HEK293 (cell line): Measurements from ENCODE around the gene NEGR1.

Source experiments
- CTCF ChIA-PET: fragments of 350-600 bp; formaldehyde crosslinking; extraction: SDS; loops from one replicate; lab custom pipeline; 2021; ENCODE audit warnings: antibody characterized with exemption; lab: Yijun Ruan, JAX
- POLR2A ChIA-PET: fragments of 300-600 bp; formaldehyde crosslinking; extraction: SDS; loops from one replicate; lab custom pipeline; 2020; ENCODE audit warnings: antibody characterized with exemption, inconsistent platforms; lab: Yijun Ruan, JAX
- H3K27ac ChIP-seq: fragments of 200-500 bp; sonication (Bioruptor generic); 2 replicates; pipeline ENCODE4 v1.5.1; 2014; ENCODE audit warnings: low read depth, low read length, control low read depth, inconsistent platforms; ENCODE audit errors: extremely low read depth
- H3K36me3 ChIP-seq, 2 experiments: fragments of 200-500 bp in 1 of 2; sonication (Bioruptor generic) in 1 of 2; 1 replicate in 1 of 2; 2 replicates in 1 of 2; pipeline ENCODE4 v1.5.1; 2014 to 2017; ENCODE audit warnings: inconsistent platforms in 2 of 2, low read length in 2 of 2; ENCODE audit not compliant: control insufficient read depth in 2 of 2, insufficient read depth in 1 of 2
- H3K4me1 ChIP-seq: fragments of 200-500 bp; sonication (Bioruptor generic); 2 replicates; pipeline ENCODE4 v1.5.1; 2014; ENCODE audit warnings: mild to moderate bottlenecking, low read length, inconsistent platforms; ENCODE audit not compliant: control insufficient read depth, insufficient read depth
- H3K4me3 ChIP-seq: 2 replicates; pipeline ENCODE4 v1.5.1; 2011; ENCODE audit warnings: low read depth, mild to moderate bottlenecking, control low read depth, low read length, moderate library complexity
- H3K9me3 ChIP-seq: fragments of 200-500 bp; sonication (Bioruptor generic); 2 replicates; pipeline ENCODE4 v1.5.1; 2014; ENCODE audit warnings: low read depth, low read length, inconsistent platforms; ENCODE audit not compliant: control insufficient read depth, insufficient read depth
- OSR2 ChIP-seq: fragments of 450-650 bp; formaldehyde crosslinking; IDR thresholded peaks from 2 replicates; pipeline ENCODE4 v1.5.1; 2016; ENCODE audit warnings: missing biosample characterization, missing genetic modification characterization
- SCRT2 ChIP-seq: fragments of 450-650 bp; formaldehyde crosslinking; IDR thresholded peaks from 2 replicates; pipeline ENCODE4 v1.5.1; 2016; ENCODE audit warnings: missing biosample characterization, missing genetic modification characterization
- ZBTB11 ChIP-seq: fragments of 450-650 bp; formaldehyde crosslinking; conservative IDR thresholded peaks from 2 replicates; pipeline ENCODE4 v1.5.1; 2016; ENCODE audit warnings: low read depth, missing biosample characterization, missing genetic modification characterization
- ZNF132 ChIP-seq: fragments of 450-650 bp; formaldehyde crosslinking; IDR thresholded peaks from 2 replicates; pipeline ENCODE4 v1.5.1; 2017; ENCODE audit warnings: missing biosample characterization, missing genetic modification characterization, borderline replicate concordance
- ZNF221 ChIP-seq: fragments of 450-650 bp; formaldehyde crosslinking; IDR thresholded peaks from 2 replicates; pipeline ENCODE4 v1.5.1; 2017; ENCODE audit warnings: missing biosample characterization, missing genetic modification characterization, borderline replicate concordance
- ZNF521 ChIP-seq: fragments of 450-650 bp; formaldehyde crosslinking; IDR thresholded peaks from 2 replicates; pipeline ENCODE4 v1.5.1; 2017; ENCODE audit warnings: missing biosample characterization, mild to moderate bottlenecking, missing genetic modification characterization
- ZNF654 ChIP-seq: fragments of 450-650 bp; formaldehyde crosslinking; IDR thresholded peaks from 2 replicates; pipeline ENCODE4 v1.5.1; 2016; ENCODE audit warnings: low read depth, missing biosample characterization, missing genetic modification characterization
- ZNF670 ChIP-seq: fragments of 450-650 bp; formaldehyde crosslinking; IDR thresholded peaks from 2 replicates; pipeline ENCODE4 v1.5.1; 2016; ENCODE audit warnings: missing biosample characterization, missing genetic modification characterization, low read depth
- ZNF677 ChIP-seq: fragments of 450-650 bp; IDR thresholded peaks from 2 replicates; pipeline ENCODE4 v1.5.0; 2018; ENCODE audit warnings: missing biosample characterization, mild to moderate bottlenecking, missing genetic modification characterization, moderate library complexity
- ZSCAN18 ChIP-seq: fragments of 450-650 bp; formaldehyde crosslinking; IDR thresholded peaks from 2 replicates; pipeline ENCODE4 v1.5.1; 2016; ENCODE audit warnings: missing biosample characterization, missing genetic modification characterization

NEGR1 gene

DNA sequence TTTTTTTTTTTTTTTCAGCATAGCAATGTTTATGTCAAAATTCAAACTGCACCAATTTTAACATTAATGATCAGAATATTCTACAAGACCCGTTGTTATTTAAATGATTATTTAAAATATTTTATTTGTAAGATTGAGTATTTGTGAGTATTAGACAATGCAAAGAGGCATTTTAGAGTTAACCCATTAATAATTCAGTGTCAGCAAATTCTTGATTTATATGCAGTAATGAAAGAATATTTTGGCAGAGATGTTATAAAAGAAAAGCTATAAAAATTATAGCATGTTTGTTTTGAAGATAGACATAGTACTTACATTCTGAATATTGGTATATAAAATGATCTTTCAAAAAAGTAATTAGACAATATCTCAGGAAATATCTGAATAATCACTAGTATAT, 932.0 kb downstream of the NEGR1 start:
- no peak overlapping the region for H3K27ac ChIP-seq
- TF ChIP-seq ZNF521 (tag by site-specific recombination) (no peak), ZBTB11 (tag by site-specific recombination) (no peak), ZSCAN18 (no peak), OSR2 (no peak), ZNF654 (no peak), ZNF670 (tag by site-specific recombination) (no peak), ZNF132 (tag by site-specific recombination) (no peak), SCRT2 (tag by site-specific recombination) (no peak), ZNF221 (no peak), ZNF677 (tag by site-specific recombination) (no peak)
- TF ChIP-seq, all 188 proteins: peak for 0
- Histone ChIP-seq H3K4me1 (no peaks in the 10 kb centered on the region), H3K36me3 (no peaks in the 10 kb centered on the region), H3K4me3 (no peak overlapping the region), H3K9me3 (no peaks in the 10 kb centered on the region)
- POLR2A ChIA-PET = no interaction called here
- CTCF ChIA-PET = interaction anchor here (0.8 kb wide), 1 partner anchor 294 kb away, joined by 3 read pairs; no protein-coding TSS in a partner anchor
